Astrocyte of the cerebellum (primary cell): Measurements from ENCODE around the gene ATP8A2.

ENCODE experiments used
- DNase-seq: peaks from one replicate; pipeline ENCODE4 v3.0.0-alpha.2; 2011; ENCODE audit warnings: low read depth
- H3K4me3 ChIP-seq: 2 replicates; pipeline ENCODE4 v1.5.1; 2011; ENCODE audit warnings: mild to moderate bottlenecking, low read depth, low read length, moderate library complexity
- CTCF ChIP-seq: IDR thresholded peaks from 2 replicates; pipeline ENCODE4 v1.5.1; 2012; ENCODE audit warnings: low read length, low read depth, moderate library complexity, mild to moderate bottlenecking; ENCODE audit errors: missing control alignments
- in situ Hi-C: cut with HindIII; loops from 2 replicates; pipeline ENCODE4 v1.10.0; 2017; ENCODE audit warnings: low sequenced_read_pairs

Gene ATP8A2

GRCh38 chr13:25447396-25447795 is 75.6 kb downstream of the ATP8A2 start:
- no peak for DNase-seq
- TF ChIP-seq CTCF = no peak
- H3K4me3 ChIP-seq = no peak overlapping the region
- in situ Hi-C loops = no loop called here

GRCh38 chr13:25453850-25454365 is 82.1 kb downstream of the ATP8A2 start:
- no peak overlapping the region for H3K4me3 ChIP-seq
- no peak for DNase-seq
- no peak for TF ChIP-seq CTCF
- in situ Hi-C loops = no loop called here

- no peak for DNase-seq
- TF ChIP-seq CTCF = no peak
- H3K4me3 ChIP-seq = no peak overlapping the region
- in situ Hi-C loops = no loop called here
Observed at GRCh38 chr13:25455146-25455545, 83.4 kb downstream of the ATP8A2 start.

- H3K4me3 ChIP-seq = no peak overlapping the region
- no peak for DNase-seq
- TF ChIP-seq CTCF = no peak
- in situ Hi-C loops = no loop called here
Observed at GRCh38 chr13:25457566-25457965, 85.8 kb downstream of the ATP8A2 start.

GRCh38 chr13:25462301-25463125 is 90.7 kb downstream of the ATP8A2 start:
- H3K4me3 ChIP-seq = no peak overlapping the region
- TF ChIP-seq CTCF = no peak
- no peak for DNase-seq
- in situ Hi-C loops = no loop called here

GRCh38 chr13:25463496-25463895 is 91.7 kb downstream of the ATP8A2 start:
- in situ Hi-C loops = no loop called here
- TF ChIP-seq CTCF = no peak
- H3K4me3 ChIP-seq = no peak overlapping the region
- no peak for DNase-seq
